ENCODE results near the gene MYZAP.

- TF ChIP-seq EP300 (IDR thresholded peaks at IDR 0.05) = no peak
- no peak for TF ChIP-seq POLR2A (IDR thresholded peaks at IDR 0.05)
Measured at GRCh38 chr15:57606816-57607215, 15.1 kb downstream of the MYZAP start.
